ENCODE measurements around the gene FBXW12. TPM values are rescaled to one million over a fixed set of nuclear protein-coding genes. Genes with fewer than 3 reads are reported as not detected.

Gene FBXW12
- total RNA-seq, 6 experiments from 2014 or later: not detected

- TF ChIP-seq POLR2A (IDR thresholded peaks at IDR 0.05): no peak
- TF ChIP-seq CTCF (IDR thresholded peaks at IDR 0.05): no peak
- no peak overlapping the region for H3K4me3 ChIP-seq
- WGBS (ENCODE audit: insufficient coverage, low coverage, low lambda C conversion rate, missing lambda C conversion rate): 66% methylated on average over 4 of the region's 4 CpGs
- ATAC-seq (no peak), DNase-seq (peak in 2 of 3 donors; percentile 7 to 46)
- H3K27ac ChIP-seq: no peak overlapping the region
- H3K27me3 ChIP-seq: no peaks in the 10 kb centered on the region
- intact Hi-C loops (cut with DNase I): no loop called here
- no peaks in the 10 kb centered on the region for H3K4me1 ChIP-seq
- H3K36me3 ChIP-seq: peaks cover 0 to 93% (median 48%) of the 10 kb centered on the region in 4 donors
- no peaks in the 10 kb centered on the region for H3K9me3 ChIP-seq
Measured at GRCh38 chr3:48408823-48409281, 36.8 kb downstream of the FBXW12 start.

GRCh38 chr3:48409291-48410201 lies 37.5 kb downstream of the FBXW12 start:
- Histone ChIP-seq H3K27ac (no peak overlapping the region), H3K9me3 (no peaks in the 10 kb centered on the region), H3K36me3 (peaks cover 0 to 93% (median 45%) of the 10 kb centered on the region in 4 donors), H3K4me3 (no peak overlapping the region), H3K27me3 (no peaks in the 10 kb centered on the region), H3K4me1 (no peaks in the 10 kb centered on the region)
- TF ChIP-seq POLR2A (IDR thresholded peaks at IDR 0.05) (no peak), CTCF (IDR thresholded peaks at IDR 0.05) (no peak)
- intact Hi-C loops (cut with DNase I): no loop called here
- ATAC-seq (no peak), DNase-seq (peak; percentile 13 to 53 (median 44))
- 89% methylated on average over 3 of the region's 31 CpGs for WGBS (ENCODE audit: insufficient coverage, low coverage, low lambda C conversion rate, missing lambda C conversion rate)

- no peak for TF ChIP-seq CTCF (IDR thresholded peaks at IDR 0.05)
- no peak for TF ChIP-seq POLR2A (IDR thresholded peaks at IDR 0.05)
- H3K4me1 ChIP-seq: no peaks in the 10 kb centered on the region
- ATAC-seq (no peak), DNase-seq (peak in 2 of 3 donors; percentile 8 to 43)
- no peaks in the 10 kb centered on the region for H3K27me3 ChIP-seq
- intact Hi-C loops (cut with DNase I): no loop called here
- no peak overlapping the region for H3K27ac ChIP-seq
- H3K36me3 ChIP-seq: peaks cover 0 to 98% (median 42%) of the 10 kb centered on the region in 4 donors
- H3K9me3 ChIP-seq: no peaks in the 10 kb centered on the region
- WGBS (ENCODE audit: insufficient coverage, low coverage, low lambda C conversion rate, missing lambda C conversion rate): 96% methylated on average over 4 of the region's 16 CpGs
- H3K4me3 ChIP-seq: no peak overlapping the region
Measured at GRCh38 chr3:48410205-48411040, 38.4 kb downstream of the FBXW12 start.

GRCh38 chr3:48411041-48411588 lies 39.1 kb downstream of the FBXW12 start:
- peaks cover 0 to 98% (median 41%) of the 10 kb centered on the region in 4 donors for H3K36me3 ChIP-seq
- no peaks in the 10 kb centered on the region for H3K9me3 ChIP-seq
- DNase-seq (peak in 2 of 3 donors; percentile 11 to 29), ATAC-seq (no peak)
- no peak overlapping the region for H3K4me3 ChIP-seq
- H3K27me3 ChIP-seq: no peaks in the 10 kb centered on the region
- no peak overlapping the region for H3K27ac ChIP-seq
- 88% methylated on average over 8 of the region's 9 CpGs for WGBS (ENCODE audit: insufficient coverage, low coverage, low lambda C conversion rate, missing lambda C conversion rate)
- no peaks in the 10 kb centered on the region for H3K4me1 ChIP-seq
- intact Hi-C loops (cut with DNase I): no loop called here
- TF ChIP-seq POLR2A (IDR thresholded peaks at IDR 0.05) (no peak), CTCF (IDR thresholded peaks at IDR 0.05) (no peak)

Data from right lobe of liver (tissue), 6 donors.